Esophagus muscularis mucosa (tissue), 3 donors: ENCODE measurements around the gene ACER3.

ENCODE experiments used
- POLR2A ChIP-seq: fragments of 450-650 bp; IDR thresholded peaks from one replicate; pipeline ENCODE4 v1.6.1; 2017; ENCODE audit warnings: antibody characterized with exemption, moderate library complexity, mild to moderate bottlenecking, low read depth
- TF ChIP-seq, protein P1 (sequence below), 3 experiments: fragments of 200-600 bp in 2 of 3; fragments of 450-650 bp in 1 of 3; sonication (generic) in 2 of 3; IDR thresholded peaks; one replicate each; pipeline ENCODE4 v1.5.1; 2017 to 2019; ENCODE audit warnings: antibody characterized with exemption in 3 of 3, mild to moderate bottlenecking in 2 of 3, moderate library complexity in 1 of 3

DNA sequence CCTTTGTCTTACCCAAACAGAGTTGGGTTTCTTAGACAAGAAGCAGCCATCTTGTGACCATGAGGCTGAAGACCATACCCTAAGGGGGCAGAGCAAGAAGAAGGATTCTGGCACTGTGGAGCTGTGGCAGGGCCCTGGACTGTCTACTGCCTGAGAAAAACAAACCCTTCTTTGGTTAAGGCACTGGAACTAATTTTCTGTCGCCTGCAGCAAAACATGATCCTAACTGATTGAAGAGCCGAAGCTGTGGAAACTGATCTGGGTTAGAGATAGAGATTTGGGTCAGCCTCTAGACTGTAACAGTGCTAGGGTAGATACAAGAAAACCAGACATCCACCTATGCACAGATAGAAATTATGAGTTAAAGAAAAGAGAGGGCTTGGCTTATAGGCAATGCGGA is 11.3 kb upstream of the ACER3 start:
- TF ChIP-seq POLR2A = no peak
- TF ChIP-seq, protein P1, sequence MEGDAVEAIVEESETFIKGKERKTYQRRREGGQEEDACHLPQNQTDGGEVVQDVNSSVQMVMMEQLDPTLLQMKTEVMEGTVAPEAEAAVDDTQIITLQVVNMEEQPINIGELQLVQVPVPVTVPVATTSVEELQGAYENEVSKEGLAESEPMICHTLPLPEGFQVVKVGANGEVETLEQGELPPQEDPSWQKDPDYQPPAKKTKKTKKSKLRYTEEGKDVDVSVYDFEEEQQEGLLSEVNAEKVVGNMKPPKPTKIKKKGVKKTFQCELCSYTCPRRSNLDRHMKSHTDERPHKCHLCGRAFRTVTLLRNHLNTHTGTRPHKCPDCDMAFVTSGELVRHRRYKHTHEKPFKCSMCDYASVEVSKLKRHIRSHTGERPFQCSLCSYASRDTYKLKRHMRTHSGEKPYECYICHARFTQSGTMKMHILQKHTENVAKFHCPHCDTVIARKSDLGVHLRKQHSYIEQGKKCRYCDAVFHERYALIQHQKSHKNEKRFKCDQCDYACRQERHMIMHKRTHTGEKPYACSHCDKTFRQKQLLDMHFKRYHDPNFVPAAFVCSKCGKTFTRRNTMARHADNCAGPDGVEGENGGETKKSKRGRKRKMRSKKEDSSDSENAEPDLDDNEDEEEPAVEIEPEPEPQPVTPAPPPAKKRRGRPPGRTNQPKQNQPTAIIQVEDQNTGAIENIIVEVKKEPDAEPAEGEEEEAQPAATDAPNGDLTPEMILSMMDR (IDR thresholded peaks at IDR 0.05) = no peak
